ENCODE data around the gene TSR3.

The TSR3 gene

GRCh38 chr16:1326946-1327618 is 24.6 kb downstream of the TSR3 start:
- FAIRE-seq (no peak), DNase-seq (ENCODE audit: insufficient read length, low spot score) (no peak)

DNA sequence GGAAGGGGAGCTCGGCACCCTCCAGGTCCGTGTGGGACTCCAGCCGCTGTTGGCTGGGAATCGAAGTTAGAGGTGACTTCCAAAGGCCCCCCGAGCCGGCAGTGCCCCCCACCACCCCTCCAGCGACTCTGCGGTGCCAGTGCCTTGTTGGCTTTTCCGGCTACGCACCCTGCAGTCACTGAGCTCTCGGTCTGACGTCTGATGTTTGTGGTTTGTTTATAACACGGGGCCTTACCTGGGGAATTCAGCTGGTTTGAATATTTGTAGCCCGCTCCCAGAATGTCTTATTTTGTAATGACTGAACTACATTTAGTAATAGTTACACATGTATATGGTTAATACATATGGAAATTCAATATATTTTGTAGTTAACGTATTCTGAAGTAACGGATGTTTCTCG is 25.3 kb downstream of the TSR3 start:
- DNase-seq (ENCODE audit: insufficient read length, low spot score) (no peak), FAIRE-seq (no peak)

GRCh38 chr16:1325673-1326371 is 25.9 kb downstream of the TSR3 start:
- no peak for DNase-seq (ENCODE audit: insufficient read length, low spot score)
- no peak for FAIRE-seq

DNA sequence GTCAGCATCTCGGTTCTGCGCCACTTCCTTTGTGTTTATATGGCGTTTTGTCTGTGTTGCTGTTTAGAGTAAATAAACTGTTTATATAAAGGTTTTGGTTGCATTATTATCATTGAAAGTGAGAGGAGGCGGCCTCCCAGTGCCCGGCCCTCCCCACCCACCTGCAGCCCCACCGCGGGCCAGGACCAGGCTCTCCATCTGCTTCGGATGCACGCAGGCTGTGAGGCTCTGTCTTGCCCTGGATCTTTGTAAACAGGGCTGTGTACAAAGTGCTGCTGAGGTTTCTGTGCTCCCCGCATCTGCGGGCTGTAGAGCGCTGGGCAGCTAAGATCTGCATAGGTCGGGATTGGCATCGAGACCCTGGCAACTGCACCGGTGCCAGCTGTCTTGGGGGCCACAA is 26.4 kb downstream of the TSR3 start:
- DNase-seq (ENCODE audit: insufficient read length, low spot score) (no peak), FAIRE-seq (no peak)

DNA sequence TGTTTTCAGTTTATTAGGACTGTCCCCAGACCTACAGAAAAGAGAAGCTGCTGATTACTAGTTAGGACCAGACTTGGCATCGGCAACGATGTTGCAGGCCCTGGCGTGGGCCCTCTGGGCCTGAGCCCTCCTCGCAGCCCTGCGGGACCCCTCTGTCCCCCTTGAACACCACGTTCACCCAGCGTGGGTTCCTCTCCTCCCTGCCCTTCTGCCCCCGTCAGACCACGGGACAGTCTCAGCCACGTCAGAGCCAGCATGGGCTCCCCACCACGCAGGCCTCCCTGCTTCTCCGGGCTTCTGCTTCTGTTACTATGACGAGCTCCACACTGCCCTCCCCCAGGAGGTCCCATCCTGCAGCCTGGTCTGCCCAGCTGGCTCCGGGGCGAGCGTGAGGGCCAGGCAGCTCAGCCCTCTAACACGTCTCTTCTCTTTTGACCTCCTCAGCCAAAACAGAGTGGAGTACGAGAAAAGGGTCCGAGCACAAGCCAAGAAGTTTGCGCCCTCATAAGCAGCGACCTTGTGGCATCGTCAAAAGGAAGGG is 27.3 kb downstream of the TSR3 start:
- FAIRE-seq (no peak), DNase-seq (ENCODE audit: insufficient read length, low spot score) (no peak)

DNA sequence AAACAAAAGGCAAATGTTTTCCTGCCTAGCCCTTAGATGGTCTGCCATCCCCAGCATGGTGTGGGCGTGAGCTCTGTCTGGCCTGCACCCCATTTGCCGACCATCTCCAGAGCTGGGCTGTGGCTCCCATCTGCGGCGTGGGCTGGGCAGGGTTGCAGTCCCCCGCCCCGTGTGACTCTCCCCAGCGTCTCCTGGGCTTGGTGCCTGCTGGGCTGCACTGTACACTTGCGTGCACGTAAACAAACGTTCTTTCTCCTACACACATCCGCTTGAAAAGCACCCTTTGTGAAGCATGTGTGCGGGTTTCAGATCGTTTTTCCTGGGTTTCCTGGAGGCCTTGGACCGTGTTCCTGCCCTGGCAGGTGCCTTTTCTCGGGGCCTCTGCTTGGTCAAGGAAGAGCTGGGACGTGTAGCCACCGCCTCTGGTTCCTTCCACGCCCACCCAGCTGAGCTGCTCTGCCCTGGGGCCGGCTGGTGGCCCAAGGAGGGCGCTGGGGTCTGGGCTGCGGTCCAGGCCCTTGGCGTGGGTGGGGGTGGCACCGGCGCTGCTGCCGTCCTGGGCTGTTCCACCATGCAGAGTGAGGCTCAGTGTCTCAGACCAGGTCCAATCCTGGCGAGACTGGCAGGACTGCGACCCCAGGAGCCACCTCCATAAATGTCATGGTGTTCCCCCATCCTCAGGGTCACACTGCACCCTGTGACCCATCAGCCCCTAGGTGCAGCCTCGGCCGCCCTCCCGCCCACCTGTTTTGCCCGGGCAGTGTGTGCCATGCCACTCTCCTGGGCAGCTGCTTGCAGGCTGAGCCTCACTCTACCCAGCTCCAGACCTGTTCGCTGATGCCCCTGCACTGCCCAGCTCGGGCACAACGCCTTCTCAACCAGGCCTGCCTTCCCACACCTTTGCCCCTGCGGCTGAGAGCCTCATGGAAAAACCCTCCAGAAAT is 28.1 kb downstream of the TSR3 start:
- FAIRE-seq, result no peak
- DNase-seq (ENCODE audit: insufficient read length, low spot score), result no peak

DNA sequence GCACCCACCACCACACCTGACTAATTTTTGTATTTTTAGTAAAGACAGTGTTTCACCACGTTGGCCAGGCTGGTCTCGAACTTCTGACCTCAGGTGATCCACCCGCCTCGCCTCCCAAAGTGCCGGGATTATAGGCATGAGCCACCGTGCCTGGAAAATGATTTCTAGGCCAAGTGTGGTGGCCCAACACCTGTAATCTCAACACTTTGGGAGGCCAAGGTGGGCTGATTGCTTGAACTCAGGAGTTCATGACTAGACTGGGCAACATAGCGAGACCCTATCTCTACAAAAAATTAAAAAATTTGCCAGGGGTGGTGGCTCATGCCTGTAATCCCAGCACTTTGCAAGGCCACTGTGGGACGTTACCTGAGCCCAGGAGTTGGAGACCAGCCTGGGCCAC is 29.3 kb downstream of the TSR3 start:
- DNase-seq (ENCODE audit: insufficient read length, low spot score) (no peak), FAIRE-seq (no peak)

- FAIRE-seq, result no peak
- DNase-seq (ENCODE audit: insufficient read length, low spot score), result no peak
These were observed 30.9 kb downstream of the TSR3 start for GRCh38 chr16:1320658-1321240.

DNA sequence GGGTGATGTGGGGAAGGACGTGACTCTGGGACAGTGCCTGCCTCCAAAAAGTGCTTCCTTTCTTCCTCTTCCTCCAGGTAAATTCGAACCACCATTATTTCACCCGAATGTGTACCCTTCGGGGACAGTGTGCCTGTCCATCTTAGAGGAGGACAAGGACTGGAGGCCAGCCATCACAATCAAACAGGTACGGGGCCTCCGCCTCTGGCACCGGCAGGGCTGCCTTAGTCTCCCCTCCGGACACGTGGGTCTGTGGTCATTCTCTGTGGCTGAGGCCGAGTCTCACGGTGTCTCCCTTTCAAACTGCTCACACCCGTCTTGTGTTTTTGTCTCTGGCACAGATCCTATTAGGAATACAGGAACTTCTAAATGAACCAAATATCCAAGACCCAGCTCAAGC is 31.6 kb downstream of the TSR3 start:
- FAIRE-seq (no peak), DNase-seq (ENCODE audit: insufficient read length, low spot score) (no peak)

DNA sequence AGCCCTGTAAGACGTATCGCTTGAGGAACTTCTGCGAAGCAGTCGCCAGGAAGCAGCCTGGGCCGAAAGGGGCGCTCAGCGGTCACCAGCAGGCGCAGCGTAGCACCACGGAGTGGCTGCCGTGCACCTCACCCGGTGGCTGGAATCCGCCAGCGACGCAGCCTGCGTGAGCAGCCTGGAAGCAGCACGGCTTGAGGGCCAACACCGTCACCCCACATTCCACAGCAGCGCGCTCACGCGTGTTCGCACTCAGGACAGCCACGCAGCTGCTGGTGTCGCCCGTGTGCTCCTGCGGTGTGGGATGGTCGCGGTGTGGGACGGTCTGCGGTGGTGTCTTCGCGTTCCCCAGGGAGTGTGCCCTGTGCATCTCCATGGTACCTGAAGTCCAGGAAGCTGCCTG is 32.6 kb downstream of the TSR3 start:
- DNase-seq (ENCODE audit: insufficient read length, low spot score) (no peak), FAIRE-seq (no peak)

GRCh38 chr16:1318268-1318545 is 33.5 kb downstream of the TSR3 start:
- FAIRE-seq, result no peak

DNA sequence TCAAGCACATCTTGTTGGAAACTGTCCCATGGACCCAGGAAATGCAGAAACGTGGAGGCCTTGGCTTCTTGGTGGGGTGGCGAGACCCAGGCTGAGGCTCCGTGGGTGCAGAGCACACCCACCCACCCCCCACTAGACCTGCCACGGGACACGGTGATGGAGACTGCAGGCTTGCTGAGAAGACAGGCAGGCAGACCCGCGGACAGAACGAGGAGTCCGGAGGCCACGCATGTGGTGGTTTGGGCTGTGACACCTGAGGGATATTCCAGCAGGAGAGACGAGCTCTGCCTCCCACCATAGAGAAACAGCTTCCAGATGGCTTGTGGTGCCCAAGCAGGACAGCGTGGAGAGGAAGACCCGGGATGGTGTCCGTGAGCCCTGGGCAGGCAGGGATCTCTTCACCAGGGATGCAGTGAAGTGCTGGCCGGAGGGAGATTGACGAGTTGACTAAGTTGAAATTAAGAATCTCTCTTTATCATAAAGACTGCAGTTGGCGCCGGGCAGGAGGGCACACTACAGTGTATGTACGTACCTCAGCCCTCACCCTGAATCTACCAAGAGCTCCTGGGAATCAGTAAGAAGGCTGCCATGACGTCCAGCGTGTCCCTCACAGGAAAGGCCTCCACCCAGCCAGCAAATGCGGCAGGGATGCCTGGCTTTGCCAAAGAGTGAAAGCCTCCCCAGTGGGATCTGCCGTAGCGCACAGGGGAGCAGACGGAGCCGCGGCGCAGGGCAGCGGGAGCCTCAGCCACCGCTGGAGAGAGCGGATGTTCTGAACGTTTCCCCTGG is 34.0 kb downstream of the TSR3 start:
- no peak for DNase-seq (ENCODE audit: insufficient read length, low spot score)
- FAIRE-seq, result no peak

More at GRCh38 chr16:1318268-1318545, 33.5 kb downstream of the TSR3 start:
- DNase-seq (ENCODE audit: insufficient read length, low spot score), result no peak

- DNase-seq (ENCODE audit: insufficient read length, low spot score) (no peak), FAIRE-seq (no peak)
These were observed 35.7 kb downstream of the TSR3 start for GRCh38 chr16:1316033-1316405.

GRCh38 chr16:1315081-1316032 is 36.3 kb downstream of the TSR3 start:
- no peak for FAIRE-seq
- no peak for DNase-seq (ENCODE audit: insufficient read length, low spot score)

GRCh38 chr16:1314399-1315068 is 37.1 kb downstream of the TSR3 start:
- no peak for DNase-seq (ENCODE audit: insufficient read length, low spot score)
- no peak for FAIRE-seq

GRCh38 chr16:1313721-1314369 is 37.8 kb downstream of the TSR3 start:
- FAIRE-seq, result no peak
- no peak for DNase-seq (ENCODE audit: insufficient read length, low spot score)

GRCh38 chr16:1312903-1313302 is 38.8 kb downstream of the TSR3 start:
- FAIRE-seq, result no peak

DNA sequence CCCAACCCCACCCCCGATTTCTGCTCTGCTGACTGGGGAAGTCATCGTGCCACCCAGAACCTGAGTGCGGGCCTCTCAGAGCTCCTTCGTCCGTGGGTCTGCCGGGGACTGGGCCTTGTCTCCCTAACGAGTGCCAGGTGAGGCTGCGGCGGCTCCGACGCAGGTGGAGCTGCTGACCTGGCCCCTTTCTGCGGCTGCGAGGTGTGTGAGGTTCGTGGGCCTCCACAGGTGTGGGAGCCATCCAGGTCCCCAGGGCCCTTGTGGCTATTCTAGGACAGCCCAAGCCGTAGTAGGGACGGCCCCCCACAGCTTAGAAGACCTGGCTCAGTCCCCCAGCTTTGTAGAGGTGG is 39.2 kb downstream of the TSR3 start:
- DNase-seq (ENCODE audit: insufficient read length, low spot score) (no peak), FAIRE-seq (no peak)

More at GRCh38 chr16:1312903-1313302, 38.8 kb downstream of the TSR3 start:
- no peak for DNase-seq (ENCODE audit: insufficient read length, low spot score)

Measured in GM19239 (cell line).